Ishikawa (cell line): ENCODE measurements around the gene NEK7.

ENCODE experiments used
- CEBPB ChIP-seq: IDR thresholded peaks from 2 replicates; pipeline ENCODE4 v1.6.1; 2012
- CREB1 ChIP-seq: IDR thresholded peaks from 2 replicates; pipeline ENCODE4 v1.6.1; 2012; ENCODE audit warnings: low read depth
- EGR1 ChIP-seq: IDR thresholded peaks from 2 replicates; pipeline ENCODE4 v1.6.1; 2012
- EP300 ChIP-seq: IDR thresholded peaks from 2 replicates; pipeline ENCODE4 v1.6.1; 2012; ENCODE audit warnings: borderline replicate concordance
- FOXM1 ChIP-seq: IDR thresholded peaks from 2 replicates; pipeline ENCODE4 v1.6.1; 2012; ENCODE audit warnings: low read depth, borderline replicate concordance
- MAX ChIP-seq: IDR thresholded peaks from 2 replicates; pipeline ENCODE4 v1.6.1; 2012
- NFIC ChIP-seq: IDR thresholded peaks from 2 replicates; pipeline ENCODE4 v1.6.1; 2012
- RAD21 ChIP-seq: IDR thresholded peaks from 2 replicates; pipeline ENCODE4 v1.6.1; 2012; ENCODE audit warnings: low read depth
- REST ChIP-seq: IDR thresholded peaks from 2 replicates; pipeline ENCODE4 v1.6.1; 2012; ENCODE audit warnings: low read depth, mild to moderate bottlenecking
- TAF1 ChIP-seq: IDR thresholded peaks from 2 replicates; pipeline ENCODE4 v1.6.1; 2012; ENCODE audit warnings: low read depth, mild to moderate bottlenecking
- TCF12 ChIP-seq: IDR thresholded peaks from 2 replicates; pipeline ENCODE4 v1.6.1; 2012; ENCODE audit warnings: low read depth
- TEAD4 ChIP-seq: IDR thresholded peaks from 2 replicates; pipeline ENCODE4 v1.6.1; 2012
- USF1 ChIP-seq: IDR thresholded peaks from 2 replicates; pipeline ENCODE4 v1.6.1; 2012
- YY1 ChIP-seq: IDR thresholded peaks from 2 replicates; pipeline ENCODE4 v1.6.1; 2012; ENCODE audit warnings: low read depth
- ZBTB7A ChIP-seq: IDR thresholded peaks from 2 replicates; pipeline ENCODE4 v1.6.1; 2012; ENCODE audit warnings: low read depth

NEK7 gene

GRCh38 chr1:198253668-198254067, 96.9 kb downstream of the NEK7 start:
- TF ChIP-seq YY1 = no peak
- no peak for TF ChIP-seq EGR1
- no peak for TF ChIP-seq NFIC
- no peak for TF ChIP-seq EP300
- no peak for TF ChIP-seq MAX
- TF ChIP-seq TAF1 = no peak
- TF ChIP-seq CEBPB = no peak
- no peak for TF ChIP-seq TCF12
- TF ChIP-seq USF1 = no peak
- no peak for TF ChIP-seq REST
- TF ChIP-seq ZBTB7A = no peak
- no peak for TF ChIP-seq RAD21
- no peak for TF ChIP-seq TEAD4
- TF ChIP-seq FOXM1 = no peak
- no peak for TF ChIP-seq CREB1

GRCh38 chr1:198254521-198254920, 97.7 kb downstream of the NEK7 start:
- TF ChIP-seq NFIC (no peak), USF1 (no peak), TAF1 (no peak), TEAD4 (no peak), EP300 (no peak), CREB1 (no peak), FOXM1 (no peak), RAD21 (no peak), REST (no peak), EGR1 (no peak), TCF12 (no peak), ZBTB7A (no peak), YY1 (no peak), CEBPB (no peak), MAX (no peak)

- TF ChIP-seq USF1 = no peak
- TF ChIP-seq EP300 = no peak
- no peak for TF ChIP-seq NFIC
- TF ChIP-seq REST = no peak
- no peak for TF ChIP-seq YY1
- TF ChIP-seq FOXM1 = no peak
- no peak for TF ChIP-seq MAX
- no peak for TF ChIP-seq TAF1
- no peak for TF ChIP-seq TCF12
- TF ChIP-seq RAD21 = no peak
- no peak for TF ChIP-seq CREB1
- no peak for TF ChIP-seq ZBTB7A
- TF ChIP-seq CEBPB = no peak
- TF ChIP-seq TEAD4 = no peak
- no peak for TF ChIP-seq EGR1
Measured at GRCh38 chr1:198254948-198255347, 98.2 kb downstream of the NEK7 start.

- TF ChIP-seq YY1 = no peak
- TF ChIP-seq FOXM1 = no peak
- no peak for TF ChIP-seq MAX
- no peak for TF ChIP-seq TAF1
- TF ChIP-seq EGR1 = no peak
- TF ChIP-seq RAD21 = no peak
- TF ChIP-seq EP300 = no peak
- TF ChIP-seq CEBPB = no peak
Measured at GRCh38 chr1:198255784-198256183, 99.0 kb downstream of the NEK7 start.
